SU-DHL-6 (cell line): ENCODE measurements around the gene FBXO10.

Experiments used
- H2AFZ ChIP-seq: fragments of 200-600 bp; sonication (generic); 2 replicates; pipeline ENCODE4 v1.6.1; 2014; ENCODE audit warnings: low read depth, mild to moderate bottlenecking, moderate library complexity, mixed read lengths, antibody characterized with exemption, low read length; ENCODE audit not compliant: severe bottlenecking
- H3F3A ChIP-seq: fragments of 200-600 bp; shearing (Covaris generic); 2 replicates; pipeline ENCODE4 v1.6.0; 2016; ENCODE audit warnings: antibody characterized with exemption, mild to moderate bottlenecking; ENCODE audit not compliant: insufficient read depth
- H3K27ac ChIP-seq: fragments of 200-600 bp; sonication (generic); 2 replicates; pipeline ENCODE4 v1.5.1; 2016; ENCODE audit warnings: low read depth, mild to moderate bottlenecking, low read length, moderate library complexity, mixed read lengths
- H3K27me3 ChIP-seq: fragments of 200-600 bp; sonication (generic), shearing (Covaris generic); 2 replicates; pipeline ENCODE4 v1.6.0; 2014; ENCODE audit warnings: mild to moderate bottlenecking, low read length
- H3K36me3 ChIP-seq: fragments of 200-600 bp; sonication (generic); 2 replicates; pipeline ENCODE4 v1.6.1; 2014; ENCODE audit warnings: mild to moderate bottlenecking, low read length, mixed read lengths
- H3K4me2 ChIP-seq: fragments of 300-600, 200-600 bp; shearing (Covaris generic), sonication (generic); 2 replicates; pipeline ENCODE4 v1.6.0; 2014; ENCODE audit warnings: low read length, low read depth, mild to moderate bottlenecking; ENCODE audit not compliant: poor library complexity, severe bottlenecking
- H3K4me3 ChIP-seq: fragments of 200-600 bp; sonication (generic); 2 replicates; pipeline ENCODE4 v1.5.1; 2014; ENCODE audit warnings: antibody characterized with exemption, low read length, mild to moderate bottlenecking, mixed read lengths; ENCODE audit not compliant: insufficient read depth, poor library complexity, severe bottlenecking
- H3K79me2 ChIP-seq: fragments of 200-600 bp; sonication (generic); 2 replicates; pipeline ENCODE4 v1.6.1; 2014; ENCODE audit warnings: mild to moderate bottlenecking, low read length, moderate library complexity; ENCODE audit not compliant: insufficient read depth
- H3K9ac ChIP-seq: fragments of 200-600 bp; sonication (generic); 2 replicates; pipeline ENCODE4 v1.7.0; 2014; ENCODE audit warnings: mild to moderate bottlenecking, low read length
- H3K9me2 ChIP-seq: fragments of 200-600 bp; sonication (generic); replicated peaks from 2 replicates; pipeline ENCODE4 v1.6.1; 2014; ENCODE audit warnings: low read length; ENCODE audit not compliant: insufficient read depth
- H3K9me3 ChIP-seq: fragments of 200-600 bp; sonication (generic); 2 replicates; pipeline ENCODE4 v1.6.1; 2014; ENCODE audit warnings: low read length, mixed read lengths; ENCODE audit not compliant: insufficient read depth
- H4K20me1 ChIP-seq: fragments of 200-600 bp; sonication (generic); 2 replicates; pipeline ENCODE4 v1.6.1; 2014; ENCODE audit warnings: low read depth, mild to moderate bottlenecking, antibody characterized with exemption, low read length, moderate library complexity, mixed read lengths
- EZH2phosphoT487 ChIP-seq: fragments of 200-600 bp; sonication (generic), shearing (Covaris generic); conservative IDR thresholded peaks from 2 replicates; pipeline ENCODE4 v1.6.1; 2018; ENCODE audit warnings: mild to moderate bottlenecking, antibody characterized with exemption, low read length, moderate library complexity, mixed read lengths
- TF ChIP-seq, protein P1 (sequence below): fragments of 200-600 bp; sonication (generic); IDR thresholded peaks from one replicate; pipeline ENCODE4 v1.5.1; 2017; ENCODE audit warnings: antibody characterized with exemption, mild to moderate bottlenecking, low read length, moderate library complexity; ENCODE audit not compliant: insufficient read depth, poor library complexity, severe bottlenecking

The FBXO10 gene

DNA sequence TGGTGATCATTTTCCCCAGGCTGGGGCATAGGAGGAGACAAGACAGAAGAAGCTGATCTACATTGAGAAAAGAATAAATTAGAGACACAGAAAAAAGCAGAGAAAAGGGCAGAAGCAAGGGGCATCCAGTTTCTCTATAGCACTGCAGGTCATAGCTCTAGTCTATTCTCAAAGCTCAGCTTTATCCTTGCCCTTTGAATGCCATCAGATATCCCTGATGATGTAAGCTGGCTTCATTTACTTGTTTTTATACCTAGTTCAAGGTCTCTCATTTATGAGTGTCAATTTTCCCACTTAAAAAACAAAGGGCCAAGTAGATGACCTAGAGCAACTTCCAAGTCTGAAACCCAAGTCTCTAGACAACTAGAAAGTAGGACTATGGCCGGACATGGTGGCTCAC, 32.7 kb downstream of the FBXO10 start:
- Histone ChIP-seq H3K36me3 (no peaks in the 10 kb centered on the region; the same call in 1 of the 2 replicates), H3K27ac (no peak overlapping the region), H3K4me2 (no peak overlapping the region)

DNA sequence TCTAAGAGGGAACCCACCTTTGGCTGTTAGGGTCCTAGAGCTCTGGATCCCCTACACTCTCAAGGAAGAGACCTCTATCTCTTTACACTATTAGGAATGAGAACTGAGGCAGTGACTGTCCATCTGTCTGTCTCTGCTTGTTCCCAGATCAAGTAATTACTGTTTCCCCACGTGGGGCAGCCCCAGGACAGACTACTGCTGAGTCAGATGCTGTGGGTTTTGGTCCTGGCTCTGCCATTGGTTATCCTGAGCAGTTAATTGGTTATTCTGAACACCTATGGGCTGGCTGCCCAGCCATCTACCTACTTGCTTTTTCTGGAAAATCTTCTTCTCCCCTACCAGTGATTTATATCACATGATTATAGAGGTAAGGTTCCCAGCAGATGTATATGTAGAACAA, 33.3 kb downstream of the FBXO10 start:
- Histone ChIP-seq H3K4me3 (no peak overlapping the region), H3K9me3 (no peaks in the 10 kb centered on the region), H3K9ac (no peak overlapping the region), H3K9me2 (no peaks in the 10 kb centered on the region), H3K27ac (no peak overlapping the region), H3K4me2 (no peak overlapping the region), H3F3A (no peaks in the 10 kb centered on the region), H2AFZ (no peak overlapping the region), H3K79me2 (no peaks in the 10 kb centered on the region), H3K27me3 (no peaks in the 10 kb centered on the region), H4K20me1 (no peaks in the 10 kb centered on the region), H3K36me3 (no peaks in the 10 kb centered on the region; the same call in 1 of the 2 replicates)
- TF ChIP-seq EZH2phosphoT487 = no peak
- TF ChIP-seq, protein P1, sequence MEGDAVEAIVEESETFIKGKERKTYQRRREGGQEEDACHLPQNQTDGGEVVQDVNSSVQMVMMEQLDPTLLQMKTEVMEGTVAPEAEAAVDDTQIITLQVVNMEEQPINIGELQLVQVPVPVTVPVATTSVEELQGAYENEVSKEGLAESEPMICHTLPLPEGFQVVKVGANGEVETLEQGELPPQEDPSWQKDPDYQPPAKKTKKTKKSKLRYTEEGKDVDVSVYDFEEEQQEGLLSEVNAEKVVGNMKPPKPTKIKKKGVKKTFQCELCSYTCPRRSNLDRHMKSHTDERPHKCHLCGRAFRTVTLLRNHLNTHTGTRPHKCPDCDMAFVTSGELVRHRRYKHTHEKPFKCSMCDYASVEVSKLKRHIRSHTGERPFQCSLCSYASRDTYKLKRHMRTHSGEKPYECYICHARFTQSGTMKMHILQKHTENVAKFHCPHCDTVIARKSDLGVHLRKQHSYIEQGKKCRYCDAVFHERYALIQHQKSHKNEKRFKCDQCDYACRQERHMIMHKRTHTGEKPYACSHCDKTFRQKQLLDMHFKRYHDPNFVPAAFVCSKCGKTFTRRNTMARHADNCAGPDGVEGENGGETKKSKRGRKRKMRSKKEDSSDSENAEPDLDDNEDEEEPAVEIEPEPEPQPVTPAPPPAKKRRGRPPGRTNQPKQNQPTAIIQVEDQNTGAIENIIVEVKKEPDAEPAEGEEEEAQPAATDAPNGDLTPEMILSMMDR = no peak

More for the DNA sequence above, 32.7 kb downstream of the FBXO10 start:
- H3K9me3 ChIP-seq = no peaks in the 10 kb centered on the region
- no peak overlapping the region for H3K4me3 ChIP-seq
- no peak overlapping the region for H2AFZ ChIP-seq
- no peak overlapping the region for H3K9ac ChIP-seq
- H3F3A ChIP-seq = no peaks in the 10 kb centered on the region
- TF ChIP-seq, protein P1 = no peak
- TF ChIP-seq EZH2phosphoT487 = no peak
- no peaks in the 10 kb centered on the region for H3K27me3 ChIP-seq
- H3K79me2 ChIP-seq = no peaks in the 10 kb centered on the region
- no peaks in the 10 kb centered on the region for H3K9me2 ChIP-seq
- no peaks in the 10 kb centered on the region for H4K20me1 ChIP-seq

DNA sequence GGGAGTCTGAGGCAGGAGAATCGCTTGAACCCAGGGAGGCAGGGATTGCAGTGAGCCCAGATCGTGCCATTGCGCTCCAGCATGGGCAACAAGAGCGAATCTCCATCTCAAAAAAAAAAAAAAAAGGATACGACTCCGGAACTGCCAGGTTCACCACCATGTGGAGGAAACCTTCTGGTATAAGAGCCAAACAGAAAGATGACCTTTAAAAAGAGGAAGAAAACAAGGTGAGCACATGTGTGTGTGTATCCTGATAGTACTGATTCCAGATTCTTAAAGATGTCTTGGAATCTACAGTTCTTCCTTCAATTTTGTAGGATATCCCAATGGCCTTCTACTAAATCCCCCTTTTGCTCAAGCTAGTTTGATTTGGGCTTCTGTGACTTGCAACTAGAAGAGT, 33.7 kb downstream of the FBXO10 start:
- Histone ChIP-seq H3K9me2 (no peaks in the 10 kb centered on the region), H2AFZ (no peak overlapping the region), H3K27ac (no peak overlapping the region), H3K79me2 (no peaks in the 10 kb centered on the region), H3K4me3 (no peak overlapping the region), H3K4me2 (no peak overlapping the region), H3K9me3 (no peaks in the 10 kb centered on the region), H3K36me3 (no peaks in the 10 kb centered on the region; the same call in 1 of the 2 replicates), H4K20me1 (no peaks in the 10 kb centered on the region), H3K27me3 (no peaks in the 10 kb centered on the region), H3F3A (no peaks in the 10 kb centered on the region), H3K9ac (no peak overlapping the region)
- TF ChIP-seq, protein P1 = no peak
- TF ChIP-seq EZH2phosphoT487 = no peak

DNA sequence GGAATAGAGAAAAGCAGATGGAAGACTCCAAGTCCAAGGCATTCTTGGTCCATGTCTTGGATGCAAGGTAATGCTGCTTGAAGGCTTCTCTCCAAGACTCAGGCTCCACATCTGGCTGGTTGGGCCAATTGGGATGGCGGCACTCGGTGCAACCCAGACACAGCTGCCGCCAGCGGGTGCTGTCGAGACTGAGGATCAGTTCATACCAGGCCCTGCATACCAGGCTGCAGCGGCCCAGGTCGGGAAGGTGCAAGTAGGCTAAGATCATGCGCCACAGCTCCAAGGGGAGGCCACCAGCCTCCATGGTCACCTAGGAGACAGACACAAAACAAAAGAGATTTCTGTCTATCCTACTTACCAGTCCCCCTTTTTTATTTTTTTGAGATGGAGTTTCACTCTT, 34.7 kb downstream of the FBXO10 start:
- Histone ChIP-seq H4K20me1 (no peaks in the 10 kb centered on the region), H3K9me2 (no peaks in the 10 kb centered on the region), H3K79me2 (no peaks in the 10 kb centered on the region), H3K27ac (no peak overlapping the region), H3K9me3 (no peaks in the 10 kb centered on the region), H2AFZ (no peak overlapping the region), H3K27me3 (no peaks in the 10 kb centered on the region), H3K4me3 (no peak overlapping the region), H3K36me3 (no peaks in the 10 kb centered on the region; the same call in 1 of the 2 replicates), H3K9ac (no peak overlapping the region), H3F3A (no peaks in the 10 kb centered on the region), H3K4me2 (no peak overlapping the region)
- TF ChIP-seq EZH2phosphoT487 = no peak
- TF ChIP-seq, protein P1 = no peak
